DOHH2 (cell line): ENCODE data around the gene AFAP1.
"Not testable (repeated sequence)": the region's sequence is repeated elsewhere in the genome, so short reads cannot be mapped to it uniquely, and the experiment has no call there.

Experiments
- EZH2phosphoT487 ChIP-seq: fragments of 200-600 bp; sonication (generic); IDR thresholded peaks from 2 replicates; pipeline ENCODE4 v1.6.1; 2017; ENCODE audit warnings: borderline replicate concordance, mild to moderate bottlenecking, antibody characterized with exemption, low read length, moderate library complexity, mixed read lengths
- TF ChIP-seq, protein P1 (sequence below): fragments of 200-600 bp; sonication (generic); IDR thresholded peaks from one replicate; pipeline ENCODE4 v1.5.1; 2014; ENCODE audit warnings: antibody characterized with exemption, mild to moderate bottlenecking, low read depth, low read length; ENCODE audit not compliant: poor library complexity, severe bottlenecking

DNA sequence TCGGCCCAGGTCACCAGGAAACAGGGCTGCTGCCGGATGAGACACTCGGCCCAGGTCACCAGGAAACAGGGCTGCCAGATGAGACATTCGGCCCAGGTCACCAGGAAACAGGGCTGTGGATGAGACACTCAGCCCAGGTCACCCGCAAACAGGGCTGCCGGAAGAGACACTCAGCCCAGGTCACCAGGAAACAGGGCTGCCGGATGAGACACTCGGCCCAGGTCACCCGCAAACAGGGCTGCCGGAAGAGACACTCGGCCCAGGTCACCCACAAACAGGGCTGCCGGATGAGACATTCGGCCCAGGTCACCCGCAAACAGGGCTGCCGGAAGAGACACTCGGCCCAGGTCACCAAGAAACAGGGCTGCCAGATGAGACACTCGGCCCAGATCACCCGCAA lies 21.5 kb downstream of the AFAP1 start:
- TF ChIP-seq, protein P1, sequence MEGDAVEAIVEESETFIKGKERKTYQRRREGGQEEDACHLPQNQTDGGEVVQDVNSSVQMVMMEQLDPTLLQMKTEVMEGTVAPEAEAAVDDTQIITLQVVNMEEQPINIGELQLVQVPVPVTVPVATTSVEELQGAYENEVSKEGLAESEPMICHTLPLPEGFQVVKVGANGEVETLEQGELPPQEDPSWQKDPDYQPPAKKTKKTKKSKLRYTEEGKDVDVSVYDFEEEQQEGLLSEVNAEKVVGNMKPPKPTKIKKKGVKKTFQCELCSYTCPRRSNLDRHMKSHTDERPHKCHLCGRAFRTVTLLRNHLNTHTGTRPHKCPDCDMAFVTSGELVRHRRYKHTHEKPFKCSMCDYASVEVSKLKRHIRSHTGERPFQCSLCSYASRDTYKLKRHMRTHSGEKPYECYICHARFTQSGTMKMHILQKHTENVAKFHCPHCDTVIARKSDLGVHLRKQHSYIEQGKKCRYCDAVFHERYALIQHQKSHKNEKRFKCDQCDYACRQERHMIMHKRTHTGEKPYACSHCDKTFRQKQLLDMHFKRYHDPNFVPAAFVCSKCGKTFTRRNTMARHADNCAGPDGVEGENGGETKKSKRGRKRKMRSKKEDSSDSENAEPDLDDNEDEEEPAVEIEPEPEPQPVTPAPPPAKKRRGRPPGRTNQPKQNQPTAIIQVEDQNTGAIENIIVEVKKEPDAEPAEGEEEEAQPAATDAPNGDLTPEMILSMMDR = not testable (repeated sequence)
- TF ChIP-seq EZH2phosphoT487 = not testable (repeated sequence)
